ENCODE data around the gene LY6G5B.
A peak's percentile ranks its signal among the peaks of the same experiment; 100 is the strongest.

LY6G5B gene, protein sequence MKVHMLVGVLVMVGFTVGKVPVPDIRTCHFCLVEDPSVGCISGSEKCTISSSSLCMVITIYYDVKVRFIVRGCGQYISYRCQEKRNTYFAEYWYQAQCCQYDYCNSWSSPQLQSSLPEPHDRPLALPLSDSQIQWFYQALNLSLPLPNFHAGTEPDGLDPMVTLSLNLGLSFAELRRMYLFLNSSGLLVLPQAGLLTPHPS

DNA sequence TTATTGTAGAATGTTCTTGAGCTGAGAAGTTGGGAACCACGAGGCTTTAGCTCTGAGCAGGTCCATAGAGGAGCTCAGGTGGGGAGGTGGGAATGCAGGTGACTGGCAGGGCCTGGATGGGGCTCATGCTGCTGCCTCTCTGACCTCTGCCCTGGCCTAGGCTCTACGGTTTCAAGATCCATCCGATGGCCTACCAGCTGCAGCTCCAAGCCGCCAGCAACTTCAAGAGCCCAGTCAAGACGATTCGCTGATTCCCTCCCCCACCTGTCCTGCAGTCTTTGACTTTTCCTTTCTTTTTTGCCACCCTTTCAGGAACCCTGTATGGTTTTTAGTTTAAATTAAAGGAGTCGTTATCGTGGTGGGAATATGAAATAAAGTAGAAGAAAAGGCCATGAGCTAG, at the start of gene LY6G5B:
Gene LY6G5B (plus strand): TSS at position 301 of the 400 bp plus-strand sequence. CDS start 975 bp downstream, outside the sequence.
- DNase-seq: no peak

DNA sequence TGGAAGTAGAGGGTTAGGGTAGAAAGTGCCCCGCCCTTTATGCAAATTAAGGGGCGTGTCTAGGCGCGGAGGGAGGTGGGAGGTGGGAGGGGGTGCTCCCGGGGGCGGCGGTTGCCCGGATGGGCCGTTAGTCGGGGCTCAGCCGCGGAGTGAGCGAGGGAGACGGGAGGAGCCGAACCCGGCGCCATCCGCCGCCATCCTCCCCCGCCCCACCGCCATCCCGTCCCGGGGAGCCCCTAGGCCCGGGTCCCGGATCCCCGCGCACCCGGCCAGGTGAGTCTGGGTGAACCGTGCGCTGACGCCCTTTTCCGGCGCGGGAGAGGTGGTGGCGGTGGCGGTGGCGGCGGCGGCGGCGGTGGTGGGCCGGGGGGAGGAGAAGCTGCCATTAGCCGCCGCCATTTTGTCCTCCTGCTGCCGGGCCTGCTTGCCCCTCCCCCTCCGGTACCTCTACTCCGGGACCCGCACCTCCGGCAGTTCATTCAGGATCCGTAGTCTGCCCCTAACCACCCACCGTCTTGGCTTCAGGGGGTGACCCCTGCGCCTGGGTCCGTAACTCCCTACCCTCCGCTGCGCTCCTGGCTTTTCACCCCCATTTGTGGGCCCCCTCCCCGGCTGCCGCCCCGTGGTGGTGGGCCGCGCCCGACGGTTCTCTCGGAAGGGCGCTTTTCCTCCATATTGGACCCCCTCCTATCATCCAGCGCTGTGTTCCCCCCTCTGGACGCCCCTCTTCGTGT, 49.0 kb upstream of the LY6G5B start, which contains the start of gene PRRC2A:
Gene PRRC2A (plus strand): TSS at position 130 of the 734 bp plus-strand sequence. CDS start 2,075 bp downstream, outside the sequence.
- peak; percentile 78 for DNase-seq

DNA sequence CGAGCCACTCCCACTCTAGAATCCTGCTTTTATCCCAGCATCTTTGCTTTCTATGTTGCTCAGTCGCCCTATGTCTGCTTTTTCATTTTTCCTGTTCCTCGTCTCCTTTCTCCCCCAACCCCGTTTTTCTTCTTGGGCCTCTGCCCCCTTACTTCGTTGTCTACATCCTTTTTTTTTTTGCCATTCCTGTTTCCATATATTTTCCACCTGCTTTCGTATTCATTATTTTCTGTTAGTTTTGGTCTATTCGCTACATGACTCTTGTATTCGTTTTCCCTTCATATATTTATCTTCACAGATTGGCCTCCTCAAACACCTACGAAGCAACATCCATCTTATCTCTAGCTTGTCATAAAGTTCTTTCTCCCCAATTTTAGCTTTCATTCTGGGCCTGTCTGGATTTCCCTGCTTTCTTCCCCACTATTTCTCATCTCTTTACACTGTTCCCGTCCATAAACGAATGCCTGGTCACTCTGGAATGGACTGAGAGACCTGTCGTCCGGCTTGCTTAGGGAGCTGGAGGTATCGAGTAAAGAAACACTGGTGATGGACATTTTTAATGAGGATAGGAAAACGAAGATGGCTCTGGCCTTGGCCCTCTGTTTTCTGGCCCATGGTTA, 48.3 kb upstream of the LY6G5B start:
- DNase-seq: no peak

DNA sequence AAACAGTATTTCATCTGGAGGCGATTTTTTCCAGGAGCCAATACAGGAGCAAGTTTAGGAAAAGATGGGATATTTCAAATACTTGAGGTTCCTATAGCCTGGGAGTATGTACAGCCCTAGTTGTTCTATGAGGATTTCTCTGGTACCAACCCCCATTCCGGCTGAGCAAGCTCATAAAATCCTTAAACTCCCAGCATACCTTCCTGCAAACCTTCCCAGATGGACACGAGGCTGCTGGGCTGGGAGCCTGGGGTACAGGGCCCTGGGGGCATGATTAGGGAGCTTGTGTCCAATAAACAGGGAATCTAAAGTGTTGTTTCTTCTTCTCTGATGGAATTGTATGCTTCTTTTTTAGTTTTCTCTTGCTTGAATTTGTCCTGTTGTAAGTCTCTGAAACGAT, 47.8 kb upstream of the LY6G5B start:
- DNase-seq: no peak

DNA sequence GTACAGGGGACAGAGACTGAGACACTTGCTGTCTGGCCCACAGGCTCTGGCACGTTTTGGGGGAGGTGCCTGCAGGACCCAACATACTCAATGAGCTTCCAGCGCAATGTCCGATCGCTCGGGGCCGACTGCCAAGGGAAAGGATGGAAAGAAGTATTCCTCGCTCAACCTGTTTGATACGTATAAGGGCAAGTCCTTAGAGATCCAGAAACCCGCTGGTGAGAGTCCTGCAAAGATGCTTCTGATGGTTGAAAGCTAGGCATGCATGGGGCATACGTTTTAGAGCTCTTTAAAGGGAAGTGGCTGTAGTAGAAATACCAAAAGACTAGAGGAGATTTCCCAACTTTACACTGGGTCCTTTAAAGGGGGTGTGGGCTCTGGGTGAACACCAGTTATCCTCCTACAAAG, 47.1 kb upstream of the LY6G5B start:
- no peak for DNase-seq

DNA sequence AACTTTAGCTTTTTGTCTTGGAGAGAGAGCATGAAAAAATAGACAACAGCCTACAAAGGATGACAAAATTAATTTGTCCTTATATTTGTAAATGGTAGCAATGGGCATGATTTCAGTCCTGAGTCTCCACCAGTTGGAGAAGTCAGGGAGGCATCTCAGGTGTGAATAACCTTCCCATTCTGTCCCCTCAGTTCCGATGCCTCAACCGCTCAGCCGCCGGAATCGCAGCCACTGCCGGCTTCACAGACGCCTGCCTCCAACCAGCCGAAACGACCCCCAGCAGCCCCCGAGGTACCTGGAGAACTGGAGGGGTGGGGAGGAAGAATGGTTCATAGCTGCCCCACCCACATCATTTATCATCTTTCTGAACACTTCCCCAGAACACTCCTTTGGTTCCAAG, 45.7 kb upstream of the LY6G5B start:
- no peak for DNase-seq

DNA sequence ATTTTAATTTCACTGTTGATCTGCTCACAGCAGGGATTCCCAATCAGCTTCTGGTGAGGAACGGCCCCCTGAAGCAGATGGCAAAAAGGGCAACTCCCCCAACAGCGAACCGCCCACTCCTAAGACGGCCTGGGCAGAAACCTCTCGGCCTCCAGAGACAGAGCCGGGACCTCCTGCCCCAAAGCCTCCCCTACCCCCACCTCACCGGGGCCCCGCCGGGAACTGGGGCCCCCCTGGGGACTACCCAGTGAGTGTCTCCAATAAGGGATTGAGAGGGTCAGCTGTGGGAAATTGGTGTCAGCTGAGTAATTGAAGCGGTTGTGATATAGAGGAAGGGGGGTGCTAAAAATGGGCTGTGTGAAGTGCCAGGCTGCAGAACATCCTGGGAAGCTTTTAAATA, 42.8 kb upstream of the LY6G5B start:
- DNase-seq: no peak

DNA sequence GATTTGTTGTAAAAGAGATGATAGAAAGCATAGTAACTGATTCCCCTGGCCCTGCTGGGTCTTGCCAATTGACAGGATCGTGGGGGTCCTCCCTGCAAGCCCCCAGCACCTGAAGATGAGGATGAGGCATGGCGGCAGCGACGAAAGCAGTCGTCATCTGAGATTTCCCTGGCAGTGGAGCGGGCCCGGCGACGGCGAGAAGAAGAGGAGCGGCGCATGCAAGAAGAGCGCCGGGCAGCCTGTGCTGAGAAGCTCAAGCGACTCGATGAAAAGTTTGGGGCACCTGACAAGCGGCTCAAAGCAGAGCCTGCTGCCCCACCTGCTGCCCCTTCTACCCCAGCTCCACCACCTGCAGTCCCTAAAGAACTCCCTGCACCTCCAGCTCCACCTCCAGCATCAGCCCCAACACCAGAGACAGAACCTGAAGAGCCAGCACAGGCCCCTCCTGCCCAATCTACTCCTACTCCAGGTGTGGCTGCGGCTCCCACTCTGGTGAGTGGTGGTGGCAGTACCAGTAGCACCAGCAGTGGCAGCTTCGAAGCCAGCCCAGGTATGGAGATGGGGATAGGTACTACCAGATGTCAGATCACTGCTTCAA, 42.0 kb upstream of the LY6G5B start:
- DNase-seq: no peak

DNA sequence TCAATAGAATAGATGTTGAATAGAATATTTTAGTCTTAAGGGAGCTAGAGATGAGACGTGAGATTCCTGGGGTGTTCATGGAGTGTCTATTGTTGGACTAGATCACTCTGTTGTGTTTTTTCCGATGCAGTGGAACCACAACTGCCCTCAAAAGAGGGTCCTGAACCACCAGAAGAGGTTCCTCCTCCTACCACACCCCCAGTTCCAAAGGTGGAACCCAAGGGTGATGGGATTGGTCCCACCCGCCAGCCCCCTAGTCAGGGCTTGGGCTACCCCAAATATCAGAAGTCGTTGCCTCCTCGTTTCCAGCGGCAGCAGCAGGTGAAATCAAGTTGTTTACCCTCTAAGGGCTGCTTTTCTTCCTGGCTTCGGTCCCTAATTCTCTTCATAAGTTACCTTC, 40.8 kb upstream of the LY6G5B start:
- no peak for DNase-seq

DNA sequence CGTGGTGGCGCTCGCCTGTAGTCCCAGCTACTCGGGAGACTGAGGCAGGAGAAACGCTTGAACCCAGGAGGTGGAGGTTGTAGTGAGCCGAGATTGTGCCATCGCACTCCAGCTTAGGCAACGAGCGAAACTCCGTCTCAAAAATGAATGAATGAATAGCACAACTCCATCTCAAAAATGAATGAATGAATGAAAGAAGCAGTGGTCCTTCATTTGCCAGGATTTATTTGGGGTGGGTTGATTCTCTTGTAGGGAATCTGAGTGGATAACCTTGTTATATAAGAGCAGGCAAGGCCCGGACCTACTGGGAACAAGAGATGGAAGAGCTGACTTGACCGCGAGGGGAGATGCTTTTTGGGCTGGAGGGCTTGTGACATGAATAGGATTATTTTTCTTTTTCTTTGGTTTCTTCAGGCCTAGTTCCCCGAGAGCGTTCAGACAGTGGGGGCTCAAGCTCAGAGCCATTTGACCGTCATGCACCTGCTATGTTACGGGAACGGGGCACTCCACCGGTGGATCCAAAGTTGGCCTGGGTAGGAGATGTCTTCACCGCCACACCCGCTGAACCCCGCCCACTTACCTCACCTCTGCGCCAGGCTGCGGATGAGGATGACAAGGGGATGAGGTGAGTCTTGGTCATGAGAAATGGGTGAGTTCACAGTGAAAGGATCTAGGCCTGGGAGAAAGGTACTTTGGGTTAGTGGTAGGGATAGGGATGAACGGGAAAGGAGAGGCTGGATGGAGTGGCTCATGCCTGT, 39.4 kb upstream of the LY6G5B start:
- DNase-seq: no peak

DNA sequence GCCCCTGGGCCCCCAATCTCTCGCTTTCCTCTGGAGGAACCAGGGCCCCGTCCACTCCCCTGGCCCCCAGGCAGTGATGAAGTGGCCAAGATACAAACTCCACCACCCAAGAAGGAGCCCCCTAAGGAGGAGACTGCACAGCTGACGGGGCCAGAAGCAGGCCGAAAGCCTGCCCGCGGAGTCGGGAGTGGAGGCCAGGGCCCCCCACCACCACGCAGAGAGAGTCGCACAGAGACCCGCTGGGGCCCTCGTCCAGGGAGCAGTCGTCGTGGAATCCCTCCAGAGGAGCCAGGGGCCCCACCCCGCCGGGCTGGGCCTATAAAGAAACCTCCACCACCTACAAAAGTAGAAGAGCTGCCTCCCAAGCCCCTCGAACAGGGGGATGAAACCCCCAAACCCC, 38.6 kb upstream of the LY6G5B start:
- DNase-seq: no peak

DNA sequence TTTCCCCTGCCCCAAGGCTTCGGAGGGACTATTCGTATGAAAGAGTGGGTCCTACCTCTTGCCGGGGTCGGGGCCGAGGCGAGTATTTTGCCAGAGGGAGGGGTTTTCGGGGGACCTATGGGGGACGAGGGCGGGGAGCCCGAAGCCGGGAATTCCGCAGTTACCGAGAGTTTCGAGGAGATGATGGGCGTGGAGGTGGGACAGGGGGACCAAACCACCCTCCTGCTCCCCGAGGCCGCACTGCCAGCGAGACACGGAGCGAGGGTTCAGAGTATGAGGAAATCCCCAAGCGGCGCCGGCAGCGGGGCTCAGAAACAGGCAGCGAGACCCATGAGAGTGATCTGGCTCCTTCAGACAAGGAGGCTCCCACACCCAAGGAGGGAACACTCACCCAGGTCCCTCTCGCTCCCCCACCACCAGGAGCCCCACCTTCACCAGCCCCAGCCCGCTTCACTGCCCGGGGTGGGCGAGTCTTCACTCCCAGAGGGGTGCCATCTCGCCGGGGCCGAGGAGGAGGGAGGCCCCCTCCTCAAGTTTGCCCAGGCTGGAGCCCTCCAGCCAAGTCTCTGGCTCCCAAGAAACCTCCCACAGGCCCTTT, 38.0 kb upstream of the LY6G5B start:
- no peak for DNase-seq

DNA sequence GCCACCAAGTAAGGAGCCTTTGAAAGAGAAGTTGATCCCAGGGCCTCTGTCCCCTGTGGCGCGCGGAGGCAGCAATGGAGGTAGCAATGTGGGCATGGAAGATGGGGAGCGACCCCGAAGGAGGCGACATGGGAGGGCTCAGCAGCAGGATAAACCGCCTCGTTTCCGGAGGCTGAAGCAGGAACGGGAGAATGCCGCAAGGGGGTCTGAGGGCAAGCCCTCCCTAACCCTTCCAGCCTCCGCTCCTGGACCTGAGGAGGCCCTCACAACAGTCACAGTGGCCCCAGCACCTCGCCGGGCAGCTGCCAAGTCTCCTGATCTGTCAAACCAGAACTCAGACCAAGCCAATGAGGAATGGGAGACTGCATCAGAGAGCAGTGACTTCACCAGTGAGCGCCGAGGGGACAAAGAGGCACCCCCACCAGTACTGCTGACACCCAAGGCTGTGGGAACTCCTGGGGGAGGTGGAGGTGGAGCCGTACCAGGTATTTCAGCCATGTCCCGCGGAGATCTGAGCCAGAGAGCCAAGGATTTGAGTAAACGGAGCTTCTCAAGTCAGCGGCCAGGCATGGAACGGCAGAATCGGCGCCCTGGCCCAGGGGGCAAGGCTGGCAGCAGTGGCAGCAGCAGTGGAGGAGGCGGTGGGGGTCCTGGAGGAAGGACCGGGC, 37.4 kb upstream of the LY6G5B start:
- no peak for DNase-seq

DNA sequence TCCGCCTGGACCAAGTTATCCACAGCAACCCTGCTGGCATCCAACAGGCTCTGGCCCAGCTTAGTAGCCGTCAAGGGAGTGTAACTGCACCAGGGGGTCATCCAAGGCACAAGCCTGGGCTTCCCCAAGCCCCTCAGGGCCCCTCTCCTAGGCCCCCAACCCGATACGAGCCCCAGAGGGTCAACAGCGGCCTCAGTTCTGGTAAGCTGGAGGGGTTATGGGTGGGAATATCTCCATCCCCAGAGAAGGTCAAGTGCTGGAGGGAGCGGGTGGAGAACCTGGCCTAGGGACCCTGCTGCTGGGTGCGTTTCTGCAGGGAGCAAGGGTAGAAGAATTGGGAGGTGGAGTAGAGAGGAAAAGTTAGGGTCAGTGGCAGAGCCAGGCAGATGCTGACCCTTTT, 36.3 kb upstream of the LY6G5B start:
- DNase-seq: no peak

DNA sequence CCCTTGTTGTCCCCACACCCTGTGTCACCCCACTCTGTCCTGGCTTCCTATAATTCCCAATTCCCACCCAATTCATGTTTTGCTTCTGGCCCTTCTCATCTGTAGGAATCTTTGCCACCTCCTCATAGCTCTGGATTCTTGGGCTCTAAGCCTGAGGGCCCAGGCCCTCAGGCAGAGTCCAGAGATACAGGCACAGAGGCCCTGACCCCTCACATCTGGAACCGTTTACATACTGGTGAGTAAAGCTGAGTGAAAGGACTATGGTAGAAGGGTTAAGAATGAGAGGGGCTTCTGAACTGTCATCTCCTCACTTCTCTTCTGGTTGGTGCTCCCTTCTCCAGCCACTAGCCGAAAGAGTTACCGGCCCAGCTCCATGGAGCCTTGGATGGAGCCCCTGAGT, 35.6 kb upstream of the LY6G5B start:
- DNase-seq: no peak

DNA sequence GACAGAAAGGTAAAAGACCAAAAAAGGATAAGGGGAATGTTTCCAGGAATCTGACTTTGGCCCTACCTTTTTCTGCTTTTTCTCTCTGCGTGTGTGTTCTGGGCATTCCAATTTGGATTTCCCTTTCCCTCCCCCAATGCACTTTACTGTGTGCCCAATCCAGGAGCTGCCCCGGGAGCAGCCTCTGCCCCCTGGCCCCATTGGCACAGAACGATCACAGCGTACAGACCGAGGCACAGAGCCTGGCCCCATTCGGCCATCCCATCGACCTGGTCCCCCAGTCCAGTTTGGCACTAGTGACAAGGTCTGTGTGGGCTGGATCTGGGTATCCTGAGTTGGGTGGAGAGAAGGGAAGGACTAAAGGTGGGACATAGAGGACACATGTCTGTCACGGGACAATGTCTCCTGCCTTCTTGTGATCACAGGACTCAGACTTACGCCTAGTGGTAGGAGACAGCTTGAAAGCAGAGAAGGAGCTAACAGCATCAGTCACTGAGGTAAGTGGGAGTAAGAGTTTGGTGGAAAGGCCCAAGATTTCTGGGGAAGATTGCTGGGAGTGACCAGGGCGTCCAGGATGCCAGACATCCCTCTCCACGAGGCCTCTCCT, 34.7 kb upstream of the LY6G5B start:
- no peak for DNase-seq

DNA sequence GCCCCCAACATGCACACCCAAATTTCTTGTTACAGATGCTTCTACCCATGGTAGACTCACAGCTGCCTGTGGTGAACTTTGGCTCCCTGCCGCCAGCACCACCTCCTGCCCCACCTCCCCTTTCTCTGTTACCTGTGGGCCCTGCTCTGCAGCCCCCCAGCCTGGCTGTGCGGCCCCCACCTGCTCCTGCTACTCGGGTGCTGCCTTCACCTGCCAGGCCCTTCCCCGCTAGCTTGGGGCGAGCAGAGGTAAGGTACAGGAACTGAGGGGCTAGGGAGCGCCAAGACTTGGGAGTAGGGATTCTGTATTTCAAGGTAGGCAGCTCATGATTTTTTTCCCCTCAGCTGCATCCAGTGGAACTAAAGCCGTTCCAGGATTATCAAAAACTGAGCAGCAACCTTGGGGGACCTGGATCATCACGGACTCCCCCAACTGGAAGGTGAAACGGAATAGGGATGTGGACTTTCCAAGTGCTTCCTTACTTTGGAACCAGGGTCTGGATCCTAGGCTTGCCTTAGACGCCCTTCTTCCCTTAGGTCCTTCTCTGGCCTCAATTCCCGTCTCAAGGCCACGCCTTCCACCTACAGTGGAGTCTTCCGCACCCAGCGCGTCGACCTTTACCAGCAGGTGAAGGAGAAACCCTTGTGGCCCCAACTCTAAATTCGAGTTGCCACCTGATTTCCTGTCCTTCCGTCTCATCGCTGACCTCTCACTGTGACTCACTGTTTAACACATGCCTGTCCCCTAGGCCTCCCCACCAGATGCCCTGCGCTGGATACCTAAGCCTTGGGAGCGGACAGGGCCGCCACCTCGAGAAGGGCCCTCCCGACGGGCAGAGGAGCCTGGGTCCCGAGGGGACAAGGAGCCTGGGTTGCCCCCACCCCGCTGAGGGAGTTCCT, 32.8 kb upstream of the LY6G5B start:
- no peak for DNase-seq

DNA sequence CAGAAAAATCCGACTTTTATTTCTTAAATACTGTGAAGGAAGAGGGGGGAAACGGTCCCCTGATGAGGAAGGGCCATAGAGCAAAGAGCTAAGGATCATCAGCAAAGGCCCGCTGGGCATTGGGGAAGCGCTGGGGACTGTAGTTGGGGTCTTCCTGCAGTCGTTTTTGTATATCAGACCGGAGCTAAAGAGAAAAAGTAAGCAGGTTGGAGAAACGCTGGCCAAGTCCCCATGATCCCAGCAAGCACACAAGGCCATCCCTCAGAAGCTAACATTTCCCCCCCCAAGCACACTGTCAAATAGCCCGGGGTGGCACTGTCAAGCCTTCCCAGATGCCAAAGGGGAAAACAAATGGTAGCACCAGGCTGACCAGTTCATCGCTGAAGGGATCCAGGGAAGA, 30.7 kb upstream of the LY6G5B start:
- DNase-seq: no peak

DNA sequence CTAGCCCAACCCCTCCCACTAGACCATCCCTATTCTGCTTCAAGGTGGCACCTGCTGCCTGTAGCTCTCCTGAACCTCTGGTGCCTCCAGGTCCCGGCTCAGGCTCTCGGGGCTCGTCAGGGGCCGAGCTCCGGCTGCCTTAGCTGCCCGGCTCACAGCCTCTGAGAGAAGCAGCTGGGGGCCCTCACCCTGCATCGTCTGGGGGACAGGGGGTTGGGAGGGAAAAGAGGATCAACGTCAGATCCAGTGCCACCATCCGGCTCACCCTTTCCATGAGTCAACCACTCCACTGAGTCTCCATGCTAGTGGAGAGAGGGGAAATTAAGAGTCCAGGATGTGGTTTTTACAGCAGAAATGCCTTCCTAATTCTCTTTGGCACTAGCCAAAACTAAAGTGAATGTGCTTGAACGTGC, 30.3 kb upstream of the LY6G5B start:
- no peak for DNase-seq

DNA sequence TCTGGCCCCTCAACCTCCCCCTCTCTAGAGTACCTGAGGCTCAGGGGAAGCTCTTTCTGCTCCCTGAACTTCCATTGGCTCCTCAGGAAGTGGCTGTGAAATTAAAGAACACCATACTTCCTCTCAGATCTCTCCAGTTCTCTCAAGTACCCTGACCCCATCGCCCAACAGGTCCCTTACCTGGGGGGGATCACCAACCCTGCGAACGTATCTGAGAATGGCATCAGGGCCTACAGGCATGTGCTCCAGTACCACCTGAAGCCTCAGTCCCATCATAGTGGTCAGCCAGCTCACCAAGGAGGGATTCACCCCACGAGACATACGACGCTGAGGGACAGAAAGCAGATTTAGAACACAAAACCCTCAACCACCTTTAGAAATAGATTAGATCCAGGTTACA, 29.2 kb upstream of the LY6G5B start:
- DNase-seq: no peak

DNA sequence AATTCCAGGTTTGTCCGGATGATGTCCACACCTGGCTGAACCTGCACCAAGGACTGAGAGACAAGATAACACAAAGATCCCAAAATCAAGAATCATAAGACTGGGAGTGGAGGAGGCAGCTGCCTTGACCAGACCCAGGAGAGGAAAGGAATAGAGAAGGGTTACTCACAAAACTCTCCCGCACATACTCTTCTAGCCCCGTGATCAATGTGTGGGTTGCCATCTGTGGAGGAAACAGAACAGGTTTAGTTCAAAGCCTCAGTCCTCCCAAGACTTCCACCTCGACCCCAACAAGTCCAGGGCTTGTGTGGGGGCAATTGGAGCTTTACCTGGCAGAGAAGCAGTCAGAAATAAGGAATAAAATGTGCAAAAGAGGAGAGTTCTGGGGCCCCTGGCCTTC, 28.4 kb upstream of the LY6G5B start:
- no peak for DNase-seq
